ENCODE measurements around the gene CCDC87. TPM values are rescaled to one million over a fixed set of nuclear protein-coding genes. Genes with fewer than 3 reads are reported as not detected.

CCDC87 gene
- total RNA-seq, 1 experiment from 2014 or later: 2.0 TPM

- H3K9me3 ChIP-seq (ENCODE audit: control insufficient read depth, insufficient read depth, low read depth, low read length): peaks cover 3% of the 10 kb centered on the region; the same call in 1 of the 2 replicates
- CTCF ChIA-PET: interaction anchor here (0.6 kb wide), 1 partner anchor 28 kb away, joined by 3 read pairs; no protein-coding TSS in a partner anchor
- H3K27ac ChIP-seq (ENCODE audit: low read length): no peak overlapping the region
- no peak overlapping the region for H3K4me3 ChIP-seq (ENCODE audit: low read depth in 2 of 2, low read length in 2 of 2)
- ATAC-seq (no peak), DNase-seq (ENCODE audit: low read depth, low spot score) (no peak)
- H3K4me1 ChIP-seq (ENCODE audit: control insufficient read depth, insufficient read depth, low read length): no peaks in the 10 kb centered on the region
- in situ Hi-C loops (cut with HindIII; ENCODE audit: low pct_unique_long_range_greater_than_20kb, low sequenced_read_pairs) (no loop called here), intact Hi-C loops (cut with micrococcal nuclease; ENCODE audit: unreplicated experiment) (no loop called here)
- POLR2A ChIA-PET: interaction anchor here (0.6 kb wide), 1 partner anchor 69 kb away, joined by 6 read pairs; no protein-coding TSS in a partner anchor
- no peak for TF ChIP-seq CTCF (IDR thresholded peaks at IDR 0.05)
- no peak for TF ChIP-seq TCF7L2 (IDR thresholded peaks at IDR 0.05; ENCODE audit: low read depth, low read length)
- TF ChIP-seq SIN3A (IDR thresholded peaks at IDR 0.05; ENCODE audit: borderline replicate concordance, insufficient read depth, low read depth, low read length): no peak
- no peak for TF ChIP-seq POLR2AphosphoS5 (IDR thresholded peaks at IDR 0.05; ENCODE audit: low read depth, low read length)
- no peak for TF ChIP-seq REST (IDR thresholded peaks at IDR 0.05; ENCODE audit: insufficient read depth in 1 of 2, low read depth in 2 of 2, low read length in 1 of 2)
- H3K27me3 ChIP-seq (ENCODE audit: control insufficient read depth, insufficient read depth, low read length): no peaks in the 10 kb centered on the region
- H3K36me3 ChIP-seq (ENCODE audit: control insufficient read depth, insufficient read depth, low read length): no peaks in the 10 kb centered on the region
- no TSS peak for BruUV-seq (replicated peaks)
These were observed 12.1 kb downstream of the CCDC87 start for GRCh38 chr11:66580803-66581202.

GRCh38 chr11:66579017-66579606 lies 13.8 kb downstream of the CCDC87 start:
- peak; percentile 93 for TF ChIP-seq CTCF (IDR thresholded peaks at IDR 0.05)
- no peak for TF ChIP-seq TCF7L2 (IDR thresholded peaks at IDR 0.05; ENCODE audit: low read depth, low read length)
- ChIA-PET POLR2A (no interaction called here), CTCF (interaction anchor here (0.9 to 1.0 kb wide), 2 partner anchors 40 to 99 kb away, joined by 3 to 7 read pairs; partner anchors contain the start of gene RBM4B)
- intact Hi-C loops (cut with micrococcal nuclease; ENCODE audit: unreplicated experiment) (loop anchor here (10.0 kb wide), 1 partner anchor 96 kb away; the partner anchor contains the start of gene RBM4B), in situ Hi-C loops (cut with HindIII; ENCODE audit: low pct_unique_long_range_greater_than_20kb, low sequenced_read_pairs) (no loop called here)
- Histone ChIP-seq H3K4me1 (ENCODE audit: control insufficient read depth, insufficient read depth, low read length) (no peaks in the 10 kb centered on the region), H3K27ac (ENCODE audit: low read length) (no peak overlapping the region), H3K9me3 (ENCODE audit: control insufficient read depth, insufficient read depth, low read depth, low read length) (peaks cover 3% of the 10 kb centered on the region; the same call in 1 of the 2 replicates), H3K36me3 (ENCODE audit: control insufficient read depth, insufficient read depth, low read length) (no peaks in the 10 kb centered on the region), H3K27me3 (ENCODE audit: control insufficient read depth, insufficient read depth, low read length) (no peaks in the 10 kb centered on the region), H3K4me3 (ENCODE audit: low read depth in 2 of 2, low read length in 2 of 2) (no peak overlapping the region)
- no peak for DNase-seq (ENCODE audit: low read depth, low spot score)
- BruUV-seq (replicated peaks): no TSS peak
- ATAC-seq: peak; percentile 89

Data from Panc1 (cell line).